ENCODE results near the gene CACNG1.
"Not testable (repeated sequence)": the region's sequence is repeated elsewhere in the genome, so short reads cannot be mapped to it uniquely, and the experiment has no call there.

The CACNG1 gene

DNA sequence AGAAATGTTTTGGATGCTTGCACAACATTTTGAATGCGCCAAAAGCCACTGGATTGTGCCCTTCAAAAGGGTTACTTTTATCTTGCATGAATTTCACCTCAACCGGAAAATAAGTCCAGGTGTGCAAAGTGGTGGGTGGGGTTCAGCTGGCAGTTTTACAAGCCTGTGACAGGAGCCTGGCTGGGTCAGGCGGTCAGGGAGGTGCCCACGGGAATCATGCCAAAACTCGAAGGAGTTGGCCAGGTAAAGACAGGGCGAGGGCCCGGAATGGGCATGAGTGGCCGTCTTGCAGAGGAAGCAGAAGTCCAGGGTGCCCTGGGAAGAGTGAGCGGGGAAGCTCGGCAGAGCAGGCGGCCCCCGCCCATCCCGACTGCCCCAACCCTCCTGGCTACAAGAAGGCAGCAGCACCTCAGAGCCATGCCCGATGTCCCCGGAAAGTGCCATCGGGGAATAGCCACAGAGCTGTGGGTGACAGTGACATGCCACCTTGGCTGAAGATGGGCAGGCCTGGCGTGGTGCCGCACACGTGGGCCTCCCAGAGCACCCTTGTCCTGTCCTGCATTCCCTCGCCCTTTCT, 19.1 kb upstream of the CACNG1 start:
- DNase-seq (ENCODE audit: low read depth in 3 of 3): no peak

DNA sequence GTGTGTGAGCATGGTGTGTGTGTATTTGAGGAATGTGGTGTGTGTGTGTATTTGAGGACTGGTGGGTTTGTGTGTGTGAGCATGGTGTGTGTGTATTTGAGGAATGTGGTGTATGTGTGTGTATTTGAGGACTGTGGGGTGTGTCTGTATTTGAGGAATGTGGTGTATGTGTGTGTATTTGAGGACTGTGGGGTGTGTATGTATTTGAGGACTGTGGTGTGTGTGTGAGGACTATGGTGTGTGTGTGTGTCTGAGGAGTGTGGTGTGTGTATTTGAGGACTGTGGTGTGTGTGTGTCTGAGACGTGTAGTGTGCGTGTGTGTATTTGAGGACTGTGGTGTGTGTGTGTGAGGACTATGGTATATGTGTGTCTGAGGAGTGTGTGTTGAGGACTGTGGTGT, 18.0 kb upstream of the CACNG1 start:
- DNase-seq (ENCODE audit: low read depth in 3 of 3): no peak

- DNase-seq (ENCODE audit: low read depth in 3 of 3): no peak
Observed at GRCh38 chr17:67027031-67027628, 17.2 kb upstream of the CACNG1 start.

DNA sequence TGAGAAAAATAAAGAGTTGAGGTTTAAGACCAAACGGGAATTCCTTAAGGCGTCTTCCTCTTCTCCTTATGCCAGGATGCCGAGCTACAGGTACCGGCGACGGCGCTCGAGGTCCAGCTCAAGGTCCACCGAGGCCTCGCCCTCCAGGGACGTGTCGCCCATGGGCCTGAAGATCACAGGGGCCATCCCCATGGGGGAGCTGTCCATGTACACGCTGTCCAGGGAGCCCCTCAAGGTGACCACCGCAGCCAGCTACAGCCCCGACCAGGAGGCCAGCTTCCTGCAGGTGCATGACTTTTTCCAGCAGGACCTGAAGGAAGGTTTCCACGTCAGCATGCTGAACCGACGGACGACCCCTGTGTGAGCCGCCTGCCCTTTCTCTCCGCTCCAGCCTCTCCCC, 13.7 kb upstream of the CACNG1 start:
- DNase-seq (ENCODE audit: low read depth in 3 of 3): no peak

DNA sequence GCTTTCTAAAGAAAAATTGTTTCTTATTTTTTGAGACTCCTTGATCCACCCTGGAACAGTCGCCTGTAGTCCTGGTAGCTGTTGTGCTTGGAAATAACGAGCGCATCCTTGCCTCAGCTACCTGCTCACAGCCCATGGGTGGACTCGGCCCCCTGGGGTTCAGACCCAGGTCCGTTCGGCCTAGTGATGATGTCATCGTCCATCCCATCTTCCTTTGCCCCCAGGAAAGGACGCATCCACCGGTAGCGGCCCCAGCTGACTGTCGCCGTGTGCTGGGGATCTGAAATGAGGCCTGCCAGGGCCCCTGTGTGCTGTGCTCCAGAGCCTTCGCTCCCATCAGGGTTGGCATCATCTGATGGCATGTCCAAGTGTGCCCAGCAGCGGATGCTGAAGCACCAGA, 12.0 kb upstream of the CACNG1 start:
- no peak for DNase-seq (ENCODE audit: low read depth in 3 of 3)

GRCh38 chr17:67032985-67033384, 11.4 kb upstream of the CACNG1 start:
- no peak for DNase-seq (ENCODE audit: low read depth in 3 of 3)

GRCh38 chr17:67033613-67034012, 10.7 kb upstream of the CACNG1 start:
- DNase-seq (ENCODE audit: low read depth in 3 of 3): no peak

- DNase-seq (ENCODE audit: low read depth in 3 of 3): no peak
Observed at GRCh38 chr17:67035131-67036083, 8.9 kb upstream of the CACNG1 start.

GRCh38 chr17:67038861-67039365, 5.4 kb upstream of the CACNG1 start:
- no peak for DNase-seq (ENCODE audit: low read depth in 3 of 3)

DNA sequence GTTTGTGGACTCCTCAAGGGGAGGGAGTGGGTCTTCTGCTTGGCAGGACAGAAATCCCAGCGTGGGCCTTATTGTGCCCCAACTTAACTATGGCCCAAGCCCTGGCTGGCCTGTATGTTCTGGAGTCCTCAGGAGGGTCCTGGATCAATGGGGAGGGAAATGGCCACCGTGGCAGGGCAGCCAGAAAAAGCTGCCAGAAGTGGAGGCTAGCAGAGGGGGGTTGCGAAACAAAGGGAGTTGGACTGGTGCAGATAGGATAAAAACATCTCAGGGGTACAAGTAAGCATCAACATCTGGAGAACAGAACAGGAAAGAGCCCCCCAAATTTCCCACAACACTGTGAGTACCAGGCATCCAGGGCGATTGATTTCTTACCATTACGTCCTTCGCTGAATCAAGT, 3.7 kb upstream of the CACNG1 start:
- DNase-seq (ENCODE audit: low read depth in 3 of 3): no peak

- not testable (repeated sequence) for DNase-seq (ENCODE audit: low read depth in 3 of 3)
Observed at GRCh38 chr17:67041119-67041518, 3.2 kb upstream of the CACNG1 start.

DNA sequence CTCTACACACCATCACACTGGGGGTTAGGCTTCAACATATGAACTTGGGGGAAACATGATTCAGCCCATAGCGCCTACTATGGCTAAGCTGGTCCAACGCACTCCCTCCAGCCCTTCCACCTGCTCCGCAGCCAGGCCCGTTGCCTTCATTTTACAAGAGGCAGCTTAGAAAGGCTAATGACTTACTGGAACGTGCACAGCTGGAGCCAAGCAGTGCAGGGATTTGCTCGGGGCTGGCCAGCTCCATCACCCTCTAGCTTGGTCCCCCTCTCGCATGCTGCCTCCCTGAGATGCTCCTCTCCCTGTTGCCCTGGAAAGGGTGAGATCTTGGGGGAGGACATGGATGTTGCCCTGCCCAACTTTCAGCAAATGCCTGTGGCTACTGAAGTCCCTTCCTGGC, 2.8 kb upstream of the CACNG1 start:
- DNase-seq (ENCODE audit: low read depth in 3 of 3): no peak

DNA sequence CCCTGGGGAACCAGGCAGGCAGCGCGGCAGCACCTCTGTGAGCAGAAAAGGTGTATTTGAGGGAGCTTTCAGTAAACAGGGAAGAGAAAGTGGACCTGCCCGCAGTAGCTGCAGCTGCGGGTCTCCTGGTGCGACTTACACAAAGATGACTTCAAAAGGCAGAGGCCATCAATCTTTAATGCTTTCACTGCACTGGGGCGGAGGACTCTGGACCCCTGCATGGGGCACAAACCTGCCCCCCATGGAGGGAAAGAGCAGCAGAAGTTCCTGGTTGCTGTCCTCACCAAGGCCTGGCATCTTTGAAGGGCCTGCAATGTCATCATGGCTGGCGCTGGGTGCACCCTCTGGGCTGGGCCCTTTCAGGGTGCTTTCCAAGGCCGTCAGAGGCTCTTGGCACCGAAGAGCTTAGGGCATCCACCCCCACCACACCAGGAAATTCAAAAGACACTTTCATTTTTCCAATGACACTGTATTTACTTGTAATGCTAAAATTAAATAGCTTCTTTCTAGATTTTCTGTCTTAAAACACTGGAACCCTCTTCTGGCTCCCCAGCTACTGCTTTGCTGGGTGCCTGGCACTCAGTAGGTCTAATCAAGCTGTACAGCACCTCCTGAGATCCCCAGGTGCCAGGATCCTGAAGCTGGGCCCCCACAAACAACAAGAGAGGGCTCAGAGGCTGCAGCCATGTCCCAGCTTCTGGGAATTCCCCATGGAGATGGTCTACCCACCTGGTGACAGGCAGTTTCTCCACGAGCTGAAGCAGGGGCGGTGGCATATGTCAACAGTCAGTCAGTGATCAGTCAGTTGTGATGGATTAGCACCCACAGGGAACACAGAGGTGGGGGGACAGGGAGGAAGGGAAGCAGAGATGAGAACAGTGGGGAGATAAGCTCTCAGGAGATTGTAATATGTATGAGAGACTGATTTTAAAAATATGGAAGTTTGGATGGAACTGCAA, 2.1 kb upstream of the CACNG1 start:
- DNase-seq (ENCODE audit: low read depth in 3 of 3): no peak

- no peak for DNase-seq (ENCODE audit: low read depth in 3 of 3)
Observed at GRCh38 chr17:67043283-67043682, 1.1 kb upstream of the CACNG1 start.

GRCh38 chr17:67044940-67045339, 586 bp downstream of the CACNG1 start:
- DNase-seq (ENCODE audit: low read depth in 3 of 3): no peak

DNA sequence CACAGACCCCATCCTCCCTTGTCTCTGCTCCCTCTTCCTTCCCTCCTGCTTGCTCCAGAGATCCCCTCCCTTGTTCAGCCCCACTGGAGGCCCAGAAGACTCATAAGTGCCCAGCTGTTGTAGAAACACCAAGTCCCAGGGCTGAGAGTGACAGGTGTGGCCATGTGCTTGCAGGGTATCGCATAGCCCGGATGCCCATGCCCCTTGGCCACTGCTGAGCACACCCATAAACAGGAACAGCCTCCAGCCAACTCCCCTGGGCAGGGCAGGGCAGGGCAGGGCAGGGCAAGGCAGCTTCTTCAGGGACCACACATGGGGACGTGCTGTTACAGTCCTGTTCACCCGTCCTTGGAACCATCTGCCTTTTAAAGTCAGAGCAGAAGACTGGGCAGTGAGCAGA, 2.0 kb downstream of the CACNG1 start:
- no peak for DNase-seq (ENCODE audit: low read depth in 3 of 3)

DNA sequence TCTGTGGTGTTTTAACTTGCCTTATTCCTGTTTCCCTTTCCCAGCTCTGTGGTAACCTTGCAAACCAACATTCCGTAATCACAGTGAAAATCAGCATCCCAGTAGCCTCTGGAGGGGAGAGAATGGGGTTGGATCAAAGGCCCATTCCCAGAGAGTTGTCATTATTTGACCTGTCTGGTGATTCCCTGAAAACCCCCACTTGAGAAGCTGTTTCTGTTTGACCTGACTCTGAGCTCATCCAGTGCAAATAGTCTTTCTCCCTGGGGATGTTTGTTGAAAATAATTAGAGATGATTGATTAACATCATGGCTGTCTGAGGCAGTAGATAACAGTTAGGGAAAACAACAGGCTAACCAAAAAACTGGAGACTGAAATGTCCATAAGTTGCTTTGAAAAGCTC, 3.0 kb downstream of the CACNG1 start:
- DNase-seq (ENCODE audit: low read depth in 3 of 3): no peak

- no peak for DNase-seq (ENCODE audit: low read depth in 3 of 3)
Observed at GRCh38 chr17:67049025-67049739, 4.8 kb downstream of the CACNG1 start.

DNA sequence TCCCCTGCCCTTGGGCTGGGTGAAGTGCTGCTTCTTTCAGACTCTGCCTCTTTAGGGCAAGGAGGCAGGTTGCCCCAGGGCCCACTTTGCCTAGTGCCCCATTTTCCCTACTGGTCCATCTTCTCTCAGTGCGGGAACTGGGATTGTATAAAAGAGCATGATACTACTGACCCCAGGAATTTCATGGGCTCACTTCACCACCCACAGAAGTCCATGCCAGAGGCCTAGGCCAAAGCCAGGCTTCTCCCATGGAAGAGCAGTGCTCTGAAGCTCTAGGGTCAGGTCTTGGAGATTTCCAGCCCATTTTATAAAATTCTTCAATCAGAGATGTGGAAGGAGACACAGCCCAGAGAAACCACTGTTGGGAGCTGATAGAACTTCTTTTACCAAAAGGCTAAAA, 5.7 kb downstream of the CACNG1 start:
- DNase-seq (ENCODE audit: low read depth in 3 of 3): no peak

DNA sequence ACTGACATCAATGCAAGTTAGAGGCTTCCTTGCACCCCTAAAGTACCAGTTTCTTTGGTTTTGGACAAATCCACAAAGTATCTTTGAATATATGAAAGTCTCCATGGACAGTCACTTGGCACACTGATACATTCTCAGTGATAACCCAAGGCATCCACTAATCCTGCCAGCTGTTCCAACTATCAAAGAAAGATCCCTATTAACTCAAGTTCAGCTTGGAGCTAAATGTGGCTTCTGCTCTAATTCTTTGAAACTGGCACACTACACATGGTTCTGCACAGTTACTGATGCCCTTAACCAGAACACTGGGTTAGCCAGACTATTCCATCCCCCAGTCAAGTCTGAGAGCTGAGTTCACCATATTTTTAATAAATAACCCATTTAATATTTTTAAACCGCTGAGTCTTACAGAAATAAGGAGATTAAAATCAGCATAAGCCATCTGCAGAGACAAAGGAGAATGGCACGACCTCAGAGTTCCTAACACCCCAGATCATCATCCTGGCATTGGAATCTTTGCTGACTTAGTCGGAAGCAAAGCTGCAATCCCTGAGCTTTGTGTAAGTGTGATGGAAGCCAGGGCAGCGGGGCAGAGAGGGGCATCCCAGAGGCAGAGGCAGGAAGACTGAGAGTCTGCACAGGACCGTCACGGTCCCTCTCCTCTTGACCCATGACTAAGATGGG, 6.3 kb downstream of the CACNG1 start:
- DNase-seq (ENCODE audit: low read depth in 3 of 3): no peak

Data from stimulated activated CD4-positive, alpha-beta T cell treated with anti-CD3 and anti-CD28 coated beads, TNF-alpha, amount 100 ng/mL, for 24 hours (primary cell).